ENCODE measurements around the gene RACGAP1. TPM values are rescaled to one million over a fixed set of nuclear protein-coding genes. Genes with fewer than 3 reads are reported as not detected.
"Not testable (repeated sequence)": the region's sequence is repeated elsewhere in the genome, so short reads cannot be mapped to it uniquely, and the experiment has no call there.

RACGAP1 gene
- total and polyA plus RNA-seq, 2 experiments from 2014 or later, result 35.4 to 55.4 TPM

DNA sequence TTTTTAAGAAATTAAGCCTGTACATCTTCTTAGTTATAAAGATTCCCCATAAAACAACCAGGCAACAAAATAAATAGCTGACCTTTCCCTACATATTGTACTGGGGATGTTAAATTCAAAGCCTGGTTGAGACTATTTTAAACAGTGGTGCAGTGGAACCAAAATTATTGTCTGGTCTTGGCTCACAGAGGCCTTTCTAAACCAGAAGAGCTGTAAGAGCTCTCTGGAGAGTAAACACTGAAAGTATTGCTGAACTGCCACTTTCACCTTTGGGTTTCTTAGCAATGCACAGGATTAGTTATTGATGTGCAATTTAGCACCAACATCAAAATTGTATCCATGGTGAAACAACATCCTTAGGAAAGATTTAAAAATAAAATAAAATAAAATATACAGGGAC lies 20.6 kb downstream of the RACGAP1 start:
- H3K9me2 ChIP-seq (ENCODE audit: insufficient read depth), result no peaks in the 10 kb centered on the region
- in situ Hi-C loops (cut with MboI), result no loop called here
- no peaks in the 10 kb centered on the region for H3K9me3 ChIP-seq (ENCODE audit: low read depth)
- no peak overlapping the region for H2AFZ ChIP-seq
- H3K27ac ChIP-seq, result no peak overlapping the region
- H3K79me2 ChIP-seq (ENCODE audit: insufficient read depth), result peaks cover 45% of the 10 kb centered on the region
- H3K4me1 ChIP-seq (ENCODE audit: insufficient read depth), result peaks cover 10% of the 10 kb centered on the region
- H3K4me3 ChIP-seq, result no peak overlapping the region
- peaks cover 7% of the 10 kb centered on the region for H3K36me3 ChIP-seq (ENCODE audit: low read depth)
- H3K27me3 ChIP-seq (replicated peaks; ENCODE audit: insufficient read depth), result no peaks in the 10 kb centered on the region
- no peaks in the 10 kb centered on the region for H4K20me1 ChIP-seq (ENCODE audit: insufficient read depth)
- DNase-seq, result no peak
- H3F3A ChIP-seq (ENCODE audit: insufficient read depth), result peaks cover 28% of the 10 kb centered on the region; the same call in 1 of the 2 replicates
- TF ChIP-seq EZH2phosphoT487 (IDR thresholded peaks at IDR 0.05; ENCODE audit: insufficient read depth, low read depth) (no peak), EZH2 (IDR thresholded peaks at IDR 0.05; ENCODE audit: insufficient read depth, poor library complexity, severe bottlenecking) (no peak)
- H3K4me2 ChIP-seq (ENCODE audit: unreplicated experiment), result no peak overlapping the region
- no peak overlapping the region for H3K9ac ChIP-seq

DNA sequence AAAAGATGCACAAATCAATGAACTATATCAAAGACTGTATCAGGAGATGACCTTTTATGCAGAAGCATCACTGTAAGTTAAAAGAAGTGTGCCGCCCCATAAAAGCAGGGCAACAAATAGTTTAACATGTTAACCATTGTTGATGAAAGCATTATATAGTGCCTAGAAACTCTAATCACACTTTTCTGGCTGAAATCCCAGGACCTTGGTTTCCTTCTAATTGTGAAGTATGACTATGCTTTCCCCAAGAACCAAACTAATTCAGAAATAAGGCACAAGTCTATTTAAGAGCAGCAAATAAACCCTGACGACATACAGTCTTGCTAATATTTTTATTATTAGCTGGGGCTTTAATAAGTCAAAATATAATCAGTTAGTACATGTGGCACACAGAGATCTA lies 21.7 kb downstream of the RACGAP1 start:
- WGBS, 2 experiments (ENCODE audit: low coverage in 1 of 2, low lambda C conversion rate in 2 of 2, missing lambda C conversion rate in 2 of 2), result 83 to 92% methylated on average over 2 of the region's 2 CpGs
- in situ Hi-C loops (cut with MboI), result no loop called here
- H3K4me2 ChIP-seq (ENCODE audit: unreplicated experiment), result no peak overlapping the region
- H3K9me2 ChIP-seq (ENCODE audit: insufficient read depth), result no peaks in the 10 kb centered on the region
- H3K4me3 ChIP-seq, result no peak overlapping the region
- peak; percentile 45 for DNase-seq
- TF ChIP-seq EZH2phosphoT487 (IDR thresholded peaks at IDR 0.05; ENCODE audit: insufficient read depth, low read depth), result no peak
- TF ChIP-seq EZH2 (IDR thresholded peaks at IDR 0.05; ENCODE audit: insufficient read depth, poor library complexity, severe bottlenecking), result no peak
- H3K4me1 ChIP-seq (ENCODE audit: insufficient read depth), result peaks cover 10% of the 10 kb centered on the region
- H4K20me1 ChIP-seq (ENCODE audit: insufficient read depth), result no peaks in the 10 kb centered on the region
- peaks cover 34% of the 10 kb centered on the region for H3K79me2 ChIP-seq (ENCODE audit: insufficient read depth)
- H3F3A ChIP-seq (ENCODE audit: insufficient read depth), result peaks cover 28% of the 10 kb centered on the region; the same call in 1 of the 2 replicates
- no peak overlapping the region for H3K9ac ChIP-seq
- H3K27me3 ChIP-seq (replicated peaks; ENCODE audit: insufficient read depth), result no peaks in the 10 kb centered on the region
- H3K27ac ChIP-seq, result no peak overlapping the region
- H2AFZ ChIP-seq, result no peak overlapping the region
- H3K36me3 ChIP-seq (ENCODE audit: low read depth), result peaks cover 7% of the 10 kb centered on the region
- H3K9me3 ChIP-seq (ENCODE audit: low read depth), result no peaks in the 10 kb centered on the region

DNA sequence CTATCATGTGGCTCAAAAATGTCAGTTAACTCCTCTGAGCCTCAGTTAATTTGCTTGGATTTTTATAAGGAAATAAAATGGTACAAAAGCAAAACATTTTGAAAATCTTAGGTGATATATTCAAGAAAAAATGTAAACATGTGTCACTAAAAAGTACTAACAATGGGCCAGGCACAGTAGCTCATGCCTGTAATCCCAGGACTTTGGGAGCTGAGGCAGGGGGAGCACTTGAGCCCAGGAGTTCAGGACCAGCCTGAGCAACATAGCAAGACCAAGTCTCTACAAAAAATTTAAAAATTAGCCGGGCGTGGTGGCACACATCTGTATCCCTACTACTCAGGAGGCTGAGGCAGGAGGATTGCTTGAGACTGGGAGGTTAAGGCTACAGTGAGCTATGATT lies 26.8 kb downstream of the RACGAP1 start:
- no peaks in the 10 kb centered on the region for H3K27me3 ChIP-seq (replicated peaks; ENCODE audit: insufficient read depth)
- no peak overlapping the region for H3K4me2 ChIP-seq (ENCODE audit: unreplicated experiment)
- 93% methylated on average over 2 of the region's 2 CpGs for WGBS, 2 experiments (ENCODE audit: low coverage in 1 of 2, low lambda C conversion rate in 2 of 2, missing lambda C conversion rate in 2 of 2)
- H3K9ac ChIP-seq, result no peak overlapping the region
- no peak overlapping the region for H2AFZ ChIP-seq
- H3K36me3 ChIP-seq (ENCODE audit: low read depth), result peaks cover 19% of the 10 kb centered on the region; the same call in 1 of the 2 replicates
- no peak overlapping the region for H3K27ac ChIP-seq
- DNase-seq, result no peak
- in situ Hi-C loops (cut with MboI), result no loop called here
- H3F3A ChIP-seq (ENCODE audit: insufficient read depth), result 0 out of 2 replicates have a peak, but pooled peaks cover 5% of the 10 kb centered on the region
- no peaks in the 10 kb centered on the region for H3K9me2 ChIP-seq (ENCODE audit: insufficient read depth)
- TF ChIP-seq EZH2 (IDR thresholded peaks at IDR 0.05; ENCODE audit: insufficient read depth, poor library complexity, severe bottlenecking), result no peak
- TF ChIP-seq EZH2phosphoT487 (IDR thresholded peaks at IDR 0.05; ENCODE audit: insufficient read depth, low read depth), result no peak
- no peaks in the 10 kb centered on the region for H3K4me1 ChIP-seq (ENCODE audit: insufficient read depth)
- no peaks in the 10 kb centered on the region; the same call in 1 of the 2 replicates for H3K79me2 ChIP-seq (ENCODE audit: insufficient read depth)
- no peak overlapping the region for H3K4me3 ChIP-seq
- no peaks in the 10 kb centered on the region for H4K20me1 ChIP-seq (ENCODE audit: insufficient read depth)
- no peaks in the 10 kb centered on the region for H3K9me3 ChIP-seq (ENCODE audit: low read depth)

DNA sequence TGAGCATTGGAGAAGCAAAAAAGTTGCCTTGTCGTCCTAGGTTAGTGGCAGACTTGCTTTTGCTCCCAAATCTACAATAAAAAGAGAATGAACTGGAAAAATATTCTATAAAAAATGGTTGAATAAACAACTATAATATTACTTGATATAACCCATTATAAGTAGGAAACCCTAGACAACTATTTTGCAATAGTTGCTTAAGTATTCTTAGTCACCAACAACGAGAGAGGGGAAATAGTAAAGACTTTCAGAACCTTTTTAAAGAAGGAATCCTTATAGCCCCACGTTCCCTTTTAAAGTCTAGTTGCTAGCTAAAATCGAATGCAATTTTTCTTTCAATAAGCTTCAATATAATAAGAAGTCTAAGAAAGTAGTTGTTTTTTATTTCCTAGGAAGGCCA lies 35.0 kb downstream of the RACGAP1 start:
- Histone ChIP-seq H3K27me3 (replicated peaks; ENCODE audit: insufficient read depth) (no peaks in the 10 kb centered on the region), H3K9ac (no peak overlapping the region), H3K4me1 (ENCODE audit: insufficient read depth) (no peaks in the 10 kb centered on the region), H3K9me3 (ENCODE audit: low read depth) (no peaks in the 10 kb centered on the region), H3K27ac (no peak overlapping the region), H3K4me2 (ENCODE audit: unreplicated experiment) (no peak overlapping the region), H2AFZ (no peak overlapping the region), H3F3A (ENCODE audit: insufficient read depth) (peaks cover 9% of the 10 kb centered on the region; the same call in 1 of the 2 replicates), H3K9me2 (ENCODE audit: insufficient read depth) (no peaks in the 10 kb centered on the region), H3K36me3 (ENCODE audit: low read depth) (peaks cover 25% of the 10 kb centered on the region), H3K4me3 (no peak overlapping the region), H4K20me1 (ENCODE audit: insufficient read depth) (no peaks in the 10 kb centered on the region), H3K79me2 (ENCODE audit: insufficient read depth) (no peaks in the 10 kb centered on the region)
- in situ Hi-C loops (cut with MboI), result no loop called here
- 64 to 73% methylated on average over 4 of the region's 4 CpGs for WGBS, 2 experiments (ENCODE audit: low coverage in 1 of 2, low lambda C conversion rate in 2 of 2, missing lambda C conversion rate in 2 of 2)
- DNase-seq, result peak; percentile 69
- TF ChIP-seq EZH2phosphoT487 (IDR thresholded peaks at IDR 0.05; ENCODE audit: insufficient read depth, low read depth) (no peak), EZH2 (IDR thresholded peaks at IDR 0.05; ENCODE audit: insufficient read depth, poor library complexity, severe bottlenecking) (no peak)

DNA sequence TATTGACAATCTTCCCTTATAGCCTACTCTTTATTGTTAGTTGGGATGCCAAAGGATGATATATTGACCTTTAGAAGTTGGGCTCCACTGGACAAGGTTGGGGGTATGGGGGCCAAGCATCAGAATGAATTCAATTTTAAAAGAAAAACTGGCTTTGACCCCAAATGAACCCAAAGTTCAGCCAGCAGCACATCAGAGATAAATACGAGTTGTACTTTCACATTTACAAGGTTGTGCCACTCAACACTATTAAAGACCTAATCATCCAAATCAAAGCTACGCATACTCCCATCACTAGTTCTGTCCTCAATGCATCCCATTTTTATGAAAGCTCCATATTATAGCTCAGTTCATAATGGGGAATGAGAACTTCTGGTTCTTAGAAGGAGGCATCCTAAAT lies 35.9 kb downstream of the RACGAP1 start:
- DNase-seq; H3K79me2 ChIP-seq (ENCODE audit: insufficient read depth); H3K9me3 ChIP-seq (ENCODE audit: low read depth); in situ Hi-C loops (cut with MboI); H3K4me1 ChIP-seq (ENCODE audit: insufficient read depth); H3K9ac ChIP-seq; H2AFZ ChIP-seq; H3K4me3 ChIP-seq; H3K27me3 ChIP-seq (replicated peaks; ENCODE audit: insufficient read depth); H3K27ac ChIP-seq; H4K20me1 ChIP-seq (ENCODE audit: insufficient read depth); H3K9me2 ChIP-seq (ENCODE audit: insufficient read depth); H3K4me2 ChIP-seq (ENCODE audit: unreplicated experiment): not testable (repeated sequence)
- Histone ChIP-seq H3F3A (ENCODE audit: insufficient read depth) (peaks cover 16% of the 10 kb centered on the region), H3K36me3 (ENCODE audit: low read depth) (peaks cover 19% of the 10 kb centered on the region)
- 89 to 91% methylated on average over 2 of the region's 2 CpGs for WGBS, 2 experiments (ENCODE audit: low coverage in 1 of 2, low lambda C conversion rate in 2 of 2, missing lambda C conversion rate in 2 of 2)

Data from GM23248 (cell line).